H1 (cell line): ENCODE results near the gene HERC4. TPM values are rescaled to one million over a fixed set of nuclear protein-coding genes. Genes with fewer than 3 reads are reported as not detected.

ENCODE experiments used
- CTCF ChIA-PET: fragments of 300-600 bp; sonication (Branson Sonifier 250); formaldehyde crosslinking; loops from one replicate; lab custom pipeline; 2021; ENCODE audit not compliant: partially characterized antibody; lab: Charles Lee
- POLR2A ChIA-PET: fragments of 300-600 bp; sonication (Branson Sonifier 250); formaldehyde crosslinking; loops from one replicate; lab custom pipeline; 2021; ENCODE audit warnings: inconsistent platforms; ENCODE audit not compliant: partially characterized antibody; lab: Charles Lee
- DNase-seq, 2 experiments: peaks; one replicate each; pipeline versions ENCODE4 v3.0.0 to v3.0.0-alpha.2; 2010 to 2022; ENCODE audit warnings: low spot score in 2 of 2, low read depth in 1 of 2, mixed read lengths in 1 of 2
- FAIRE-seq: peaks from 2 replicates; lab custom pipeline; 2011; peaks lifted over from hg19 to GRCh38; lab: Jason Lieb, UNC
- H2AFZ ChIP-seq: 2 replicates; pipeline ENCODE4 v1.8.1; 2012; ENCODE audit warnings: low read length, inconsistent platforms
- H2AK5ac ChIP-seq: 2 replicates; pipeline ENCODE4 v1.6.1; 2013; ENCODE audit warnings: low read depth, low read length
- H2BK120ac ChIP-seq: replicated peaks from 2 replicates; pipeline ENCODE3; 2013; ENCODE audit warnings: low read depth, low read length, inconsistent platforms
- H2BK12ac ChIP-seq: 2 replicates; pipeline ENCODE4 v1.6.1; 2013; ENCODE audit warnings: low read depth, low read length
- H2BK15ac ChIP-seq: 2 replicates; pipeline ENCODE4 v1.6.1; 2013; ENCODE audit warnings: low read length
- H2BK20ac ChIP-seq: 2 replicates; pipeline ENCODE4 v1.6.1; 2013; ENCODE audit warnings: low read length
- H2BK5ac ChIP-seq: 2 replicates; pipeline ENCODE4 v1.6.1; 2013; ENCODE audit warnings: low read depth, low read length
- H3K14ac ChIP-seq: 2 replicates; pipeline ENCODE4 v1.6.1; 2013; ENCODE audit warnings: inconsistent platforms; ENCODE audit not compliant: insufficient read length
- H3K18ac ChIP-seq: 2 replicates; pipeline ENCODE4 v1.6.1; 2013; ENCODE audit warnings: low read length; ENCODE audit errors: extremely low read depth
- H3K23ac ChIP-seq: 2 replicates; pipeline ENCODE4 v1.6.1; 2013; ENCODE audit warnings: inconsistent platforms; ENCODE audit not compliant: insufficient read length
- H3K23me2 ChIP-seq: 2 replicates; pipeline ENCODE4 v1.6.1; 2013; ENCODE audit warnings: low read depth, low read length
- H3K27ac ChIP-seq: 2 replicates; pipeline ENCODE4 v1.6.1; 2011; ENCODE audit warnings: low read depth, low read length, inconsistent platforms
- H3K27me3 ChIP-seq, 4 experiments: replicated peaks in 1 of 4; 1 replicate in 1 of 4; 2 replicates in 3 of 4; pipeline versions ENCODE4 v1.6.1 to v1.8.1; 2011 to 2013; ENCODE audit warnings: low read length in 3 of 4, mild to moderate bottlenecking in 3 of 4, inconsistent platforms in 2 of 4, mixed read lengths in 2 of 4, moderate library complexity in 1 of 4; ENCODE audit not compliant: control insufficient read depth in 3 of 4, insufficient read depth in 3 of 4; ENCODE audit errors: extremely low read depth in 1 of 4
- H3K36me3 ChIP-seq, 4 experiments: 2 replicates each; pipeline versions ENCODE4 v1.6.1 to v1.8.1; 2011 to 2013; ENCODE audit warnings: mild to moderate bottlenecking in 4 of 4, low read length in 3 of 4, moderate library complexity in 2 of 4, control low read depth in 1 of 4, inconsistent platforms in 1 of 4; ENCODE audit not compliant: insufficient read depth in 4 of 4, control insufficient read depth in 2 of 4
- H3K4ac ChIP-seq: replicated peaks from 2 replicates; pipeline ENCODE3; 2013; ENCODE audit warnings: low read length, low read depth, mixed read lengths, inconsistent platforms; ENCODE audit not compliant: insufficient read length
- H3K4me1 ChIP-seq, 4 experiments: replicated peaks in 1 of 4; 1 replicate in 1 of 4; 2 replicates in 3 of 4; pipeline versions ENCODE4 v1.6.1 to v1.8.1; 2011 to 2013; ENCODE audit warnings: low read length in 3 of 4, inconsistent platforms in 2 of 4, mixed read lengths in 1 of 4; ENCODE audit not compliant: insufficient read depth in 4 of 4, control insufficient read depth in 3 of 4
- H3K4me2 ChIP-seq, 2 experiments: 2 replicates each; pipeline versions ENCODE4 v1.6.1 to v1.8.1; 2011 to 2013; ENCODE audit warnings: low read depth in 2 of 2, low read length in 2 of 2, control low read depth in 1 of 2, inconsistent platforms in 1 of 2, mild to moderate bottlenecking in 1 of 2; ENCODE audit not compliant: insufficient read depth in 1 of 2
- H3K4me3 ChIP-seq, 4 experiments: fragments of 200-600, 300-600 bp in 1 of 4; sonication (generic), shearing (Covaris generic), sonication (Bioruptor Twin) in 1 of 4; 2 replicates each; pipeline versions ENCODE4 v1.5.1 to v1.8.1; 2011 to 2016; ENCODE audit warnings: low read length in 4 of 4, low read depth in 3 of 4, control low read depth in 2 of 4, inconsistent platforms in 2 of 4, mild to moderate bottlenecking in 2 of 4, mixed read lengths in 1 of 4, moderate library complexity in 1 of 4; ENCODE audit not compliant: insufficient read depth in 2 of 4; ENCODE audit errors: extremely low read depth in 1 of 4
- H3K56ac ChIP-seq: replicated peaks from 2 replicates; pipeline ENCODE3; 2013; ENCODE audit warnings: low read depth, mild to moderate bottlenecking, mixed read lengths, low read length, inconsistent platforms; ENCODE audit not compliant: insufficient read length
- H3K79me1 ChIP-seq: 2 replicates; pipeline ENCODE4 v1.6.1; 2013; ENCODE audit warnings: low read depth, low read length, control low read depth
- H3K79me2 ChIP-seq, 2 experiments: 2 replicates each; pipeline versions ENCODE4 v1.6.1 to v1.8.1; 2012 to 2013; ENCODE audit warnings: low read length in 2 of 2, mild to moderate bottlenecking in 2 of 2, inconsistent platforms in 1 of 2; ENCODE audit not compliant: insufficient read depth in 2 of 2, control insufficient read depth in 1 of 2
- H3K9ac ChIP-seq, 4 experiments: replicated peaks in 1 of 4; 1 replicate in 1 of 4; 2 replicates in 3 of 4; pipeline versions ENCODE4 v1.6.1 to v1.8.1; 2011 to 2013; ENCODE audit warnings: low read depth in 3 of 4, low read length in 3 of 4, control low read depth in 2 of 4, mild to moderate bottlenecking in 2 of 4, moderate library complexity in 2 of 4, inconsistent platforms in 1 of 4; ENCODE audit errors: extremely low read depth in 1 of 4
- H3K9me3 ChIP-seq, 2 experiments: 2 replicates each; pipeline versions ENCODE4 v1.6.1 to v1.8.1; 2012 to 2013; ENCODE audit warnings: mild to moderate bottlenecking in 2 of 2, moderate library complexity in 2 of 2, control low read depth in 1 of 2, inconsistent platforms in 1 of 2, low read depth in 1 of 2, low read length in 1 of 2, mixed read lengths in 1 of 2; ENCODE audit not compliant: insufficient read depth in 2 of 2
- H4K20me1 ChIP-seq, 2 experiments: replicated peaks in 1 of 2; 2 replicates each; pipeline versions ENCODE3 to v1.8.1; 2011 to 2013; ENCODE audit warnings: inconsistent platforms in 2 of 2, low read length in 2 of 2, mild to moderate bottlenecking in 1 of 2; ENCODE audit not compliant: insufficient read depth in 2 of 2, control insufficient read depth in 1 of 2
- H4K5ac ChIP-seq: 2 replicates; pipeline ENCODE4 v1.6.1; 2013; ENCODE audit warnings: low read length, low read depth, mixed read lengths, inconsistent platforms; ENCODE audit not compliant: insufficient read length
- H4K8ac ChIP-seq: 2 replicates; pipeline ENCODE4 v1.8.0; 2013; ENCODE audit warnings: mild to moderate bottlenecking, moderate library complexity, low read length, inconsistent platforms; ENCODE audit not compliant: insufficient read depth; ENCODE audit errors: extremely low read depth
- H4K91ac ChIP-seq: replicated peaks from 2 replicates; pipeline ENCODE3; 2013; ENCODE audit warnings: low read length, mixed read lengths, inconsistent platforms; ENCODE audit not compliant: insufficient read length
- BACH1 ChIP-seq: IDR thresholded peaks from 2 replicates; pipeline ENCODE4 v1.6.1; 2012; ENCODE audit warnings: low read length, improper control_type of control experiment
- CREB1 ChIP-seq: IDR thresholded peaks from 2 replicates; pipeline ENCODE4 v1.6.1; 2012; ENCODE audit warnings: inconsistent platforms
- EZH2 ChIP-seq: fragments of 200-600 bp; sonication (generic); IDR thresholded peaks from 2 replicates; pipeline ENCODE4 v1.7.1; 2012; ENCODE audit warnings: low read depth, mild to moderate bottlenecking, moderate library complexity, low read length, inconsistent platforms; ENCODE audit not compliant: severe bottlenecking
- RAD21 ChIP-seq, 2 experiments: IDR thresholded peaks in 1 of 2; conservative IDR thresholded peaks in 1 of 2; 2 replicates each; pipeline ENCODE4 v1.6.1; 2011; ENCODE audit warnings: low read depth in 2 of 2, low read length in 2 of 2, improper control_type of control experiment in 1 of 2, inconsistent platforms in 1 of 2, mild to moderate bottlenecking in 1 of 2, moderate library complexity in 1 of 2
- RFX5 ChIP-seq: IDR thresholded peaks from 2 replicates; pipeline ENCODE4 v1.6.1; 2011; ENCODE audit warnings: low read depth, low read length, improper control_type of control experiment, borderline replicate concordance
- SP4 ChIP-seq: IDR thresholded peaks from 2 replicates; pipeline ENCODE4 v1.6.1; 2012; ENCODE audit warnings: low read length, inconsistent platforms
- SUZ12 ChIP-seq: fragments of 200-600 bp; sonication (generic); IDR thresholded peaks from 2 replicates; pipeline ENCODE4 v1.6.1; 2012; ENCODE audit warnings: mild to moderate bottlenecking, inconsistent platforms, low read length, moderate library complexity, mixed read lengths
- TBP ChIP-seq: IDR thresholded peaks from 2 replicates; pipeline ENCODE4 v1.6.1; 2011; ENCODE audit warnings: low read depth, low read length, improper control_type of control experiment
- ZNF274 ChIP-seq: IDR thresholded peaks from 2 replicates; pipeline ENCODE4 v1.7.0; 2012; ENCODE audit warnings: low read length, borderline replicate concordance; ENCODE audit errors: extremely low read depth
- WGBS, 2 experiments: shearing (Covaris generic) in 1 of 2; methylation state at CpG; one replicate each; pipeline versions ENCODE4 v1.1.6 to v1.1.7; 2013 to 2015; ENCODE audit warnings: low lambda C conversion rate in 2 of 2, mixed read lengths in 2 of 2, inconsistent platforms in 1 of 2, low coverage in 1 of 2, missing lambda C conversion rate in 1 of 2; ENCODE audit not compliant: insufficient replicate concordance in 2 of 2, insufficient coverage in 1 of 2, insufficient read length in 1 of 2; ENCODE audit errors: extremely low coverage in 1 of 2, missing lambda C conversion rate in 1 of 2; 5-methylcytosine and 5-hydroxymethylcytosine counted together
- polyA plus RNA-seq, 7 experiments: library from polyadenylated mRNA; depleted of rRNA in 3 of 7; stranded (reverse) in 5 of 7; unstranded in 2 of 7; fragments of >200 nt in 5 of 7; fragments of 200-250 nt in 2 of 7; gene quantifications; 1 replicate in 5 of 7; 2 replicates in 1 of 7; 4 replicates in 1 of 7; pipeline versions ENCODE4 v1.2.1 to v1.2.3, GENCODE V29; 2011 to 2013; ENCODE audit warnings: missing spikeins in 2 of 7, mixed read lengths in 2 of 7
- total RNA-seq: library from RNA; stranded (reverse); fragmentation: NEBNext Ultra II Directional; extraction: Animal tissue kit (Norgen Biotek cat#: 25700); gene quantifications from 2 replicates; pipeline ENCODE4 v1.2.1, GENCODE V29; 2021
- TF ChIP-seq, protein P1 (sequence below): IDR thresholded peaks from 2 replicates; pipeline ENCODE4 v1.6.1; 2012; ENCODE audit warnings: inconsistent platforms
- TF ChIP-seq, protein P2 (sequence below): IDR thresholded peaks from 2 replicates; pipeline ENCODE4 v1.6.1; 2012; ENCODE audit warnings: inconsistent platforms
- TF ChIP-seq, protein P3 (sequence below): IDR thresholded peaks from 2 replicates; pipeline ENCODE4 v1.6.1; 2011; ENCODE audit warnings: low read depth, mild to moderate bottlenecking, low read length; ENCODE audit not compliant: insufficient read depth

HERC4 gene
- total and polyA plus RNA-seq, 2 of the 8 experiments (the other 6 are each of a cell fraction or from before 2014, with no cell fraction given), result 7.5 to 44.0 TPM

DNA sequence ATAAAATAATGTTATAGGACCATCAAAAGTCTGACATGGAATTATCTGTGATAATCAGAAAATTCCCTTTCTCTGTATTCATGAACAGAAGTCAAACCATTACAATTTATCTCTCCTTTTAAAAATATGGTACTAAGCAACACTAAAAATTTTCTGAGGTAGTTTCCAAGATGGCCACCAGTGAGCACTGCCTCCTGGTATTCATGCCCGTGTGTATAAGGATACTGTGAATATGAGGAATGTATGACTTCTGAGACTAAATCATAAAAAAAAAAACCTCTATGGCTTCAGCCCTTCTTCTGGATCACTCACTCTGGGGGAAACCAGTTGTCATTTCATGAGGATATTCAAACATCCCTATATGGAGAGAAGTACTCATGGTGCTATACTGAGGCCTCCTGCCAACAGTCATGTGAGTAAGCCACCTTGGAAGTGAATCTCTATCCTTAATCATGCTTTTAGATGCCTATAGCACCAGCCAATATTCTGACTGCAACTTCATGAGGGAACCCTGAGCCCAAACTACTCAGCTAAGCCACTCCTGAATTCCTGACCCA, 149.6 kb downstream of the HERC4 start:
- no peaks in the 10 kb centered on the region for H3K27me3 ChIP-seq
- H3K18ac ChIP-seq, result no peak overlapping the region
- ChIA-PET CTCF (interaction anchor here (1.6 to 1.8 kb wide), 2 partner anchors 239 to 286 kb away, joined by 3 to 4 read pairs; no protein-coding TSS in a partner anchor), POLR2A (interaction anchor here (0.7 to 1.9 kb wide), 3 partner anchors 10 to 41 kb away, joined by 3 to 5 read pairs (median 4); no protein-coding TSS in a partner anchor)
- H3K4me1 ChIP-seq, result no peaks in the 10 kb centered on the region
- H2AFZ ChIP-seq, result no peak overlapping the region
- H2BK120ac ChIP-seq, result no peak overlapping the region
- no peak overlapping the region for H2BK5ac ChIP-seq
- no peak overlapping the region for H2BK15ac ChIP-seq
- H3K79me2 ChIP-seq, result no peaks in the 10 kb centered on the region
- H4K20me1 ChIP-seq, result no peaks in the 10 kb centered on the region
- H3K4me3 ChIP-seq, result no peak overlapping the region
- H3K14ac ChIP-seq, result no peak overlapping the region
- DNase-seq, result no peak
- FAIRE-seq, result no peak
- H3K36me3 ChIP-seq, result peaks cover 0 to 9% (median 0%) of the 10 kb centered on the region in 4 experiments; a peak in 2 of 8 replicates
- WGBS, 2 experiments, result 88% methylated on average over 1 of the region's 1 CpG; no CpG with 5 or more reads in 1 of the 2 experiments
- no peaks in the 10 kb centered on the region for H3K23me2 ChIP-seq
- H3K27ac ChIP-seq, result no peak overlapping the region
- H3K23ac ChIP-seq, result no peak overlapping the region
- H3K9me3 ChIP-seq, result no peaks in the 10 kb centered on the region
- H3K56ac ChIP-seq, result no peak overlapping the region
- H4K5ac ChIP-seq, result no peak overlapping the region
- H3K4me2 ChIP-seq, result no peak overlapping the region
- H2BK20ac ChIP-seq, result no peak overlapping the region
- no peak overlapping the region for H2BK12ac ChIP-seq
- no peak overlapping the region for H4K8ac ChIP-seq
- H2AK5ac ChIP-seq, result no peak overlapping the region
- H3K79me1 ChIP-seq, result no peaks in the 10 kb centered on the region
- H4K91ac ChIP-seq, result no peak overlapping the region
- H3K9ac ChIP-seq, result no peak overlapping the region
- H3K4ac ChIP-seq, result no peak overlapping the region
- TF ChIP-seq, protein P1, sequence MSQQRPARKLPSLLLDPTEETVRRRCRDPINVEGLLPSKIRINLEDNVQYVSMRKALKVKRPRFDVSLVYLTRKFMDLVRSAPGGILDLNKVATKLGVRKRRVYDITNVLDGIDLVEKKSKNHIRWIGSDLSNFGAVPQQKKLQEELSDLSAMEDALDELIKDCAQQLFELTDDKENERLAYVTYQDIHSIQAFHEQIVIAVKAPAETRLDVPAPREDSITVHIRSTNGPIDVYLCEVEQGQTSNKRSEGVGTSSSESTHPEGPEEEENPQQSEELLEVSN, result no peak
- TF ChIP-seq, protein P2, sequence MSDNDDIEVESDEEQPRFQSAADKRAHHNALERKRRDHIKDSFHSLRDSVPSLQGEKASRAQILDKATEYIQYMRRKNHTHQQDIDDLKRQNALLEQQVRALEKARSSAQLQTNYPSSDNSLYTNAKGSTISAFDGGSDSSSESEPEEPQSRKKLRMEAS, result no peak
- TF ChIP-seq ZNF274 (no peak), SP4 (no peak), RFX5 (no peak), CREB1 (no peak), SUZ12 (no peak), RAD21 (IDR thresholded peaks at IDR 0.05 in 1 of 2, conservative IDR thresholded peaks at IDR 0.05 in 1 of 2; ENCODE audit: low read depth in 2 of 2, low read length in 2 of 2) (no peak), TBP (no peak), BACH1 (no peak), EZH2 (no peak)
- TF ChIP-seq, protein P3, sequence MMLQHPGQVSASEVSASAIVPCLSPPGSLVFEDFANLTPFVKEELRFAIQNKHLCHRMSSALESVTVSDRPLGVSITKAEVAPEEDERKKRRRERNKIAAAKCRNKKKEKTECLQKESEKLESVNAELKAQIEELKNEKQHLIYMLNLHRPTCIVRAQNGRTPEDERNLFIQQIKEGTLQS, result no peak
